Measurements from ENCODE around the gene AOPEP. TPM values are rescaled to one million over a fixed set of nuclear protein-coding genes. Genes with fewer than 3 reads are reported as not detected.

The AOPEP gene
- total and polyA plus RNA-seq, 2 of the 13 experiments (the other 11 are each of a cell fraction or from before 2014, with no cell fraction given), result 22.2 to 41.6 TPM

- H3K4me1 ChIP-seq (ENCODE audit: insufficient read depth, low read length), result peaks cover 46% of the 10 kb centered on the region
- intact Hi-C loops (cut with micrococcal nuclease; ENCODE audit: unreplicated experiment) (loop anchor here (10.0 kb wide), 1 partner anchor 63 kb away; no protein-coding TSS in a partner anchor), in situ Hi-C loops (cut with HindIII; ENCODE audit: extremely low pct_ligation_motif_present, low pct_unique_long_range_greater_than_20kb) (no loop called here)
- BruUV-seq (replicated peaks), result no TSS peak
- H3K79me2 ChIP-seq (ENCODE audit: insufficient read depth, low read length), result no peaks in the 10 kb centered on the region
- CTCF ChIA-PET (ENCODE audit: low intra/inter-chr PET ratio, low total read pairs), result no interaction called here
- peak overlapping the region; percentile 23; the same call in 1 of the 2 replicates for H3K9ac ChIP-seq (ENCODE audit: insufficient read depth, low read depth, low read length)
- H3K27ac ChIP-seq (ENCODE audit: extremely low read length, insufficient read depth, low read length), result no peak overlapping the region
- 92% methylated on average over 2 of the region's 2 CpGs for WGBS (ENCODE audit: low lambda C conversion rate)
- H3K9me3 ChIP-seq (ENCODE audit: low read length), result no peaks in the 10 kb centered on the region
- H4K20me1 ChIP-seq (ENCODE audit: insufficient read depth, low read length), result no peaks in the 10 kb centered on the region
- no peak overlapping the region for H3K4me3 ChIP-seq (replicated peaks in 1 of 3; ENCODE audit: insufficient read depth in 1 of 3, low read depth in 2 of 3, low read length in 3 of 3)
- no peak for ATAC-seq
- H3K36me3 ChIP-seq (replicated peaks in 1 of 2; ENCODE audit: control insufficient read depth in 1 of 2, insufficient read depth in 2 of 2, low read length in 2 of 2), result no peaks in the 10 kb centered on the region; a peak in 1 of 5 replicates
- H3K4me2 ChIP-seq (ENCODE audit: low read depth, low read length), result no peak overlapping the region
- TF ChIP-seq KDM5A (IDR thresholded peaks at IDR 0.05; ENCODE audit: borderline replicate concordance, low read length), result no peak
- no peak for TF ChIP-seq ZNF124 (CRISPR knock-in tag; IDR thresholded peaks at IDR 0.05)
- TF ChIP-seq SOX6 (IDR thresholded peaks at IDR 0.05), result no peak
- TF ChIP-seq SOX6 (CRISPR knock-in tag; IDR thresholded peaks at IDR 0.05), result no peak
- TF ChIP-seq SMAD3 (CRISPR knock-in tag; IDR thresholded peaks at IDR 0.05), result no peak
- no peak for TF ChIP-seq ZHX1 (CRISPR knock-in tag; IDR thresholded peaks at IDR 0.05; ENCODE audit: low read depth)
- no peak for TF ChIP-seq JDP2 (CRISPR knock-in tag; IDR thresholded peaks at IDR 0.05; ENCODE audit: borderline replicate concordance)
- no peak for TF ChIP-seq ZNF101 (CRISPR knock-in tag; IDR thresholded peaks at IDR 0.05; ENCODE audit: borderline replicate concordance, low read depth)
- no peak for TF ChIP-seq CAMTA2 (CRISPR knock-in tag; IDR thresholded peaks at IDR 0.05; ENCODE audit: borderline replicate concordance)
- no peak for TF ChIP-seq SNRNP70 (IDR thresholded peaks at IDR 0.05; ENCODE audit: low read depth, low read length)
- TF ChIP-seq KAT2B (IDR thresholded peaks at IDR 0.05; ENCODE audit: borderline replicate concordance, low read depth, low read length), result no peak
- no peaks in the 10 kb centered on the region for H3K27me3 ChIP-seq (ENCODE audit: control insufficient read depth in 1 of 2, insufficient read depth in 2 of 2, low read length in 2 of 2)
- FAIRE-seq, result no peak
- no peak overlapping the region for H2AFZ ChIP-seq (ENCODE audit: low read length)
- POLR2A ChIA-PET, result no interaction called here
- no peak for DNase-seq (ENCODE audit: low spot score)
Observed at GRCh38 chr9:94822273-94822672, 95.8 kb downstream of the AOPEP start.
